Erythroblast (primary cell): Measurements from ENCODE around the gene NDUFA13.
A peak's percentile ranks its signal among the peaks of the same experiment; 100 is the strongest.

Experiments used
- DNase-seq, 2 experiments: peaks; one replicate each; lab custom pipeline; 2025; lab: John Stamatoyannopoulos, UW
- GATA1 ChIP-seq: IDR thresholded peaks from 2 replicates; pipeline ENCODE4 v1.6.1; 2011; ENCODE audit warnings: low read depth, mild to moderate bottlenecking, control low read depth, low read length, moderate library complexity
- POLR2A ChIP-seq: IDR thresholded peaks from 2 replicates; pipeline ENCODE4 v1.6.1; 2011; ENCODE audit warnings: mild to moderate bottlenecking, low read length

The NDUFA13 gene

GRCh38 chr19:19528721-19529490, 12.9 kb downstream of the NDUFA13 start, which contains the start of gene YJEFN3:
Gene YJEFN3 (plus strand): TSS chr19:19528911. CDS start chr19:19528933, 22 bp downstream.
- no peak for TF ChIP-seq GATA1
- TF ChIP-seq POLR2A = no peak
- no peak for DNase-seq

- DNase-seq = no peak
- TF ChIP-seq GATA1 (no peak), POLR2A (no peak)
Measured at GRCh38 chr19:19529783-19530422, 13.9 kb downstream of the NDUFA13 start.

DNA sequence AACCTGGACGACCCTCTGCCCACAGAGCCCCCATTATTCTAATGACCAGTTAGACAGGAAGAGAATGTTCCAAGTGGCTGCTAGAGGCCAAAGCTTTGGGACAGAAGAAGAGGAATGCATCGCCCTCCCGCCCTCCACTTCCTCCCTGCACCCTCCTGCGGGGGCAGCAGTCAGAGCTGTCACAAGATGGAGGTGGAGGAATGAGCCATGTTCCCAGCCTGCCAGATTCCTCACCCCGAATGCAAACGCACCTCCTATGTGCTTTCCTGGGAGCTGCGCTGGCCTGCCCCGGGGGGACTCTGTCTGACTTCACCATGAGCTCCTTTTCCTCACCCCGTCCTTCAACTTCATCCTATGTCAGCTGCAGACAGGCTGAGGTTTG, 14.4 kb downstream of the NDUFA13 start:
- TF ChIP-seq POLR2A = no peak
- TF ChIP-seq GATA1 = no peak
- DNase-seq = no peak

DNA sequence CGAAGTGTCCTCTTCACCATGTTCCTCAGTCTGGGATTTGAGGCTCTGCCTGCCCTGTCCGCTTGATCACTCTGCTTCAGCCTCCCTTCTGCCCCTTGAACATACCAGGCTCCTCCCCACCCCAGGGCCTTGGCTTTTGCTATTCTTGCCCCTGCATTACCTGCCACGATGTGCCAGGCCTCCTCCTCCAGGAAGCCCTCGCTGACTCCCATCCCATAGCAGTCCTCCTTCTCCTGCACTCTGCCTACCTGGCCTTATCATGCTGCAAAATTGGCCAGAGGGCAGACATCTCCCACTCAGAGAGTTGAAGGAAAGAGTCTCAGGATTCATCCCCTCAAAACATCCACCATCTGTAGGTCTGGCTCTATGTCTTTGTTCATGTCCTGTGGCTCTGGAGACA, 14.9 kb downstream of the NDUFA13 start:
- TF ChIP-seq GATA1 (no peak), POLR2A (no peak)
- no peak for DNase-seq

- peak; percentile 66 to 83 for DNase-seq
- TF ChIP-seq GATA1 = no peak
- no peak for TF ChIP-seq POLR2A
Measured at GRCh38 chr19:19531951-19532805, 16.2 kb downstream of the NDUFA13 start.

DNA sequence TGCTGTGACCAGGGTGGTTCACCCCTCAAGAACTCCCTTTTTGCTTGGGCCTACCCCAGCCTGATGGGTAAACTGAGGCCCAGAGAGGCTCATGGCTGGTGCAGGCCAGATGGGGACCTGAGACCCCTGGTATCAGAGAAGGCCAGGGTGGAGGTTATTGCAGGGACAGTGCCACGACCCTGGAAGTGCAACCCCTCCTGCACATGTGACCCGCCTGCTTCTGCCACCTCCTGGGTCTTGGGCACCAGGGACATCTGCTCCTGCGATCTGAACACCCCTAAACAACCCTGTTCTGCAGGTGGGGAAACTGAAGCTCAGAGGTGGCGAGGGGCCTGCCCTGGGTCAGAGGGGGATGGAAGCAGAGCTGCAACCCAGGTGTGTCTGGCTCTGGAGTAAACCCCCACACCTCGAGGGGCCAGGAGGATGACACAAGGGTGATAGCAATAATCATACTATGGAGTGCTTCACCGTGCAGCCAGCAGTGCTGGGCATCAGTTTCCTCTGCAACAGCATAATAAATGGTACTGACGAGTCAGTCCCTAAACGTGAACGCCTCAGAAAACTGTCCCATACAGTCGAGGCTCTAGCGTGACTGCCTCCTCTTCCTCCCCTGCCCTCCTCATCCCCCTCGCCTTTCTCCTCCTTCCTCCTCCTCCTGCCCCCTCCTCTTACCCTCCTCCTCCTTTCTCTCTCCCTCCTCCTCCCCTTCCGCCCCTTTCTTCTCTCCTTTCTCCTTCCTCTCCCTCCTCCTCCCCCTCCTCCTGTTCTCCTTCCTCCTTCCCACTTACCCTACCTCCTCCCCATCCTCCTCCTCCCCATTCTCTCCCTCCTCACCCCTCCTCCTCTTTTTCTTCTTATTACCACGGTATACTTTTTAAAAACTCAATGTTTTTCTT, 17.0 kb downstream of the NDUFA13 start:
- no peak for DNase-seq
- TF ChIP-seq POLR2A (no peak), GATA1 (no peak)

DNA sequence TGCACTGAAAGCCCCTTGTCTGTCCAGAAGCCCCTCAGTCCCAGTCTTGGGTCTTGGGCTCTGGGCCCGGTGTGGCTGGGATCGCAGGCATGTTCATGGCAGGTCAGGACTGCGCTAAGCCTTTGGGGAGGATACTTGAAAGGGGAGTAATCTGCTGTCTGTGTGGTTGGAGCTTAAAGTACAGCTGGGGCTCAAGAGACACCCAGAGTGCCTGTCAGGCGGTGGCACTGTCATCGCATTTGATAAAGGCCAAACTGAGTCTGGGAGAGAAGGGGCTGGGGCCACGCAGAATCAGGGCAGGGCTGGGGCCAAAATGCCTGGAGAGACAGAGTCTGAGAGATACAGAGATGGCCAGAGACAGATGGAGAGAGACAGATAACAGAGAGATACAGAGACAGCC, 17.8 kb downstream of the NDUFA13 start:
- TF ChIP-seq GATA1 (no peak), POLR2A (no peak)
- DNase-seq = no peak

- DNase-seq = no peak
- TF ChIP-seq POLR2A (no peak), GATA1 (no peak)
Measured at GRCh38 chr19:19534556-19535265, 18.7 kb downstream of the NDUFA13 start.

DNA sequence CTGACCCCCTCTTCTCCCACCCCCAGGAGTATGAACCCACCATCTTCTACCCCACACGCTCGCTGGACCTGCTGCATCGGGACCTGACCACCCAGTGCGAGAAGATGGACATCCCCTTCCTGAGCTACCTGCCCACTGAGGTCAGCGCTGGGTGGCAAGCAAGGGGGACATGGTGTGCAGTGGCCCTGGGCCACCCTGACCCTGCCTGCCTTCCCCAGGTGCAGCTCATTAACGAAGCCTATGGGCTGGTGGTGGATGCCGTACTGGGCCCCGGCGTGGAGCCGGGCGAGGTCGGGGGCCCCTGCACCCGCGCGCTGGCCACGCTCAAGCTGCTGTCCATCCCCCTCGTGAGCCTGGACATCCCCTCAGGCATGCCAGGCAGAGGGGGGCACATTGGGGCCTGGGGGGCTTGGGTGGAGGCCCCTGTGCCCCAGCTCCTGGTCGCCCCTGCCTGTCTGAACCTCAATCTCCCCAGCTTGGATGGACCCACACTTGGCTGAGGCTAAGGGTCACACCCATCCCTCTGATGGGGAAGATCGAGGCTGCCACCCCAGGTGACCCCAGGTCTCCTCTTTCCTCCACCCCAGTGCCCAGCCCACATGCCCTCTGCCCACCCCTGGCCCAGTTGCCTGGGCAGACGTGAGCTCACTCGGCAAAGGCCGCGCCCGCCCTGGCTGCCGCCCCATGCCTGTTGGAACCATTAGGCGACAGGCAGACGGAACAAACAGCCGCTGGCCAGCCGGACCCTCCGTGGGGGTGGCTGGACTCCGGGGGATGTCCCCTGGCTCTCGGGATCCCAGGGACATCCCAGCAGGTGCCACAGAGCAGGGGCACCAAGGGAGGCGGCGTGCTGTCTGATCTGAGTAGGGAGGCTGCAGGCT, 19.5 kb downstream of the NDUFA13 start:
- DNase-seq = no peak
- TF ChIP-seq GATA1 (no peak), POLR2A (no peak)

DNA sequence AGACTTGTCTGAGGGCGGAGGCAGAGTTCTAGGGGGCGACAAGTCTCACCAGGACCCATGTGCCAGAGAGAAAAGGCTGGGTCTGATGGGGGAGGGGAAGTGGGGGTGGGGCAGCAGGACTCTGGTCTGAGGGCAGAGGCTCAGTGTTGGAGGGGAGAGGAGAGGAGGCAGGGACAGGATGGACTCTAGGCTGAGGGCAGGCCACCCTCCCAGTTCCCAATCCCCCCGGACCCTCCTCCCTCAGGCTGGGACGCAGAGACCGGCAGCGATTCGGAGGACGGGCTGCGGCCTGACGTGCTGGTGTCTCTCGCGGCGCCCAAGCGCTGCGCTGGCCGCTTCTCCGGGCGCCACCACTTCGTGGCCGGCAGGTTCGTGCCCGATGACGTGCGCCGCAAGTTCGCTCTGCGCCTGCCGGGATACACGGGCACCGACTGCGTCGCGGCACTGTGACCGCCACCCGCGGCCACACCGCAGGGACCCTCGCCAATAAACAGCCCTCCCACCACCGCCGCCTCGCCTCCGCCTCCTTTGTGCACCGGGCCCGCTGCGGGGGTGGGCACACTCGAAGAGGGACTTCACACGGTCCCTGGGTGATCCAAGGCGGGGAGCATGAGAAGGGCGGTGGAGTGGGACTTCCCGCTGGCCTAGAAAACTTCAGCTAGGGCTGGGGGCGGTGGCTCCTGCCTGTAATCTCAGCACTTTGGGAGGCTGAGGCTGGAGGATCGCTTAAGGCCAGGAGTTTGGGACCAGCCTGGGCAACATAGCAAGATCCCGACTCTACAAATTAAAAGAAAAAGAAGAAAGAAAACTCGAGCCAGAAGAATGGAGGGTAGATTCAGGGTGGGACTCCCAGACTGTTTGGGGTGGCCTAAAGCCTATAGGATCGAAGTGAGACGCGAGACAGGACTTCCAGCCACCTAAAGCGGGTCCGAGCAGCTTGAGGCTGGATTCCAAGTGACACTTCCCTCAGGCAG, 21.3 kb downstream of the NDUFA13 start:
- no peak for DNase-seq

More for the DNA sequence above, 21.3 kb downstream of the NDUFA13 start:
- no peak for TF ChIP-seq GATA1
